CD4-positive, alpha-beta T cell (primary cell): Measurements from ENCODE around the gene RAG1. TPM values are rescaled to one million over a fixed set of nuclear protein-coding genes. Genes with fewer than 3 reads are reported as not detected.
A peak's percentile ranks its signal among the peaks of the same experiment; 100 is the strongest.

Experiments
- ATAC-seq: fragments of 200-7000 bp; cut with Tn5 transposase; one replicate; pipeline ENCODE4 v1.10.0; 2022; ENCODE audit warnings: mild to moderate bottlenecking; ENCODE audit not compliant: poor library complexity
- CTCF ChIA-PET: fragments of 350-600 bp; sonication (Branson Sonifier 250); formaldehyde crosslinking; loops from one replicate; lab custom pipeline; 2021; ENCODE audit warnings: antibody characterized with exemption, inconsistent platforms; lab: Charles Lee
- POLR2A ChIA-PET: fragments of 350-600 bp; sonication (Branson Sonifier 250); formaldehyde crosslinking; loops from one replicate; lab custom pipeline; 2021; ENCODE audit warnings: antibody characterized with exemption, inconsistent platforms; lab: Charles Lee
- DNase-seq, 14 experiments: peaks; one replicate each; pipeline ENCODE4 v3.0.0-alpha.2; 2013 to 2020; ENCODE audit warnings: mixed read lengths in 2 of 14
- H3K27ac ChIP-seq, 2 donors: one replicate each; pipeline versions ENCODE4 v1.5.1 to v1.7.0; 2013; ENCODE audit warnings: low read length in 2 of 2, low read depth in 1 of 2, mild to moderate bottlenecking in 1 of 2
- H3K27me3 ChIP-seq, 2 experiments: 1 replicate in 1 of 2; 2 replicates in 1 of 2; pipeline versions ENCODE4 v1.6.1 to v1.7.0; 2013; ENCODE audit warnings: low read length in 2 of 2, control low read depth in 1 of 2, mild to moderate bottlenecking in 1 of 2, moderate library complexity in 1 of 2; ENCODE audit not compliant: insufficient read depth in 2 of 2, control insufficient read depth in 1 of 2
- H3K36me3 ChIP-seq: one replicate; pipeline ENCODE4 v1.6.1; 2013; ENCODE audit warnings: low read length, control low read depth; ENCODE audit not compliant: insufficient read depth
- H3K4me1 ChIP-seq: one replicate; pipeline ENCODE4 v1.6.1; 2013; ENCODE audit warnings: low read length, control low read depth; ENCODE audit not compliant: insufficient read depth
- H3K4me3 ChIP-seq: one replicate; pipeline ENCODE4 v1.5.1; 2013; ENCODE audit warnings: mild to moderate bottlenecking, low read length, moderate library complexity
- H3K9me3 ChIP-seq, 2 experiments: 1 replicate in 1 of 2; 2 replicates in 1 of 2; pipeline versions ENCODE4 v1.6.1 to v1.7.0; 2013; ENCODE audit warnings: low read length in 2 of 2, mild to moderate bottlenecking in 2 of 2, control low read depth in 1 of 2, moderate library complexity in 1 of 2; ENCODE audit not compliant: control insufficient read depth in 1 of 2, insufficient read depth in 1 of 2
- H3K27ac Mint-ChIP-seq: one replicate; pipeline ENCODE4 v1.8.0; 2020; ENCODE audit warnings: mixed read lengths
- H3K27me3 Mint-ChIP-seq: one replicate; pipeline ENCODE4 v1.8.0; 2021; ENCODE audit warnings: mixed read lengths
- H3K36me3 Mint-ChIP-seq: one replicate; pipeline ENCODE4 v1.8.0; 2021; ENCODE audit warnings: low read depth, mixed read lengths
- H3K4me1 Mint-ChIP-seq: one replicate; pipeline ENCODE4 v1.8.0; 2021; ENCODE audit warnings: low read depth, mixed read lengths
- H3K4me3 Mint-ChIP-seq: one replicate; pipeline ENCODE4 v1.8.0; 2020; ENCODE audit warnings: mild to moderate bottlenecking, mixed read lengths
- H3K9me3 Mint-ChIP-seq: one replicate; pipeline ENCODE4 v1.8.0; 2020; ENCODE audit warnings: mixed read lengths
- CTCF ChIP-seq: fragments of 200-600 bp; IDR thresholded peaks from one replicate; pipeline ENCODE4 v1.8.0; 2022; ENCODE audit warnings: antibody characterized with exemption, mild to moderate bottlenecking
- intact Hi-C, 2 experiments: fragments of 100-400 bp; cut with DNase I in 1 of 2; cut with micrococcal nuclease in 1 of 2; formaldehyde crosslinking; loops; one replicate each; pipeline versions ENCODE4 v1.15.1 to v1.9.0; 2023 to 2025; cut with DNase I, micrococcal nuclease
- total RNA-seq, 174 experiments: library from RNA in 2 of 174; stranded (reverse) in 2 of 174; gene quantifications; one replicate each; pipeline ENCODE4 v1.2.3 and lab custom pipeline; 2021 to 2026

RAG1 gene
- total RNA-seq, 2 experiments from 2014 or later: 0.22 TPM; not detected in 1

- no peaks in the 10 kb centered on the region for H3K36me3 Mint-ChIP-seq
- Histone ChIP-seq H3K4me3 (no peak overlapping the region), H3K36me3 (no peaks in the 10 kb centered on the region), H3K27me3 (no peaks in the 10 kb centered on the region), H3K4me1 (no peaks in the 10 kb centered on the region), H3K9me3 (peaks cover 2 to 6% of the 10 kb centered on the region in 2 experiments), H3K27ac (no peak overlapping the region)
- CTCF ChIA-PET: no interaction called here
- H3K4me1 Mint-ChIP-seq: no peaks in the 10 kb centered on the region
- ATAC-seq (peak; percentile 44), DNase-seq (peak in 2 of 14 experiments; percentile 3 to 7)
- intact Hi-C loops: no loop called here
- peaks cover 6% of the 10 kb centered on the region for H3K27me3 Mint-ChIP-seq
- no peak for TF ChIP-seq CTCF
- H3K27ac Mint-ChIP-seq: no peak overlapping the region
- POLR2A ChIA-PET: no interaction called here
- H3K9me3 Mint-ChIP-seq: peaks cover 7% of the 10 kb centered on the region
- H3K4me3 Mint-ChIP-seq: no peak overlapping the region
These were observed 18.7 kb downstream of the RAG1 start for GRCh38 chr11:36586543-36586942.

GRCh38 chr11:36588099-36588498, 20.3 kb downstream of the RAG1 start:
- H3K4me1 Mint-ChIP-seq: no peaks in the 10 kb centered on the region
- DNase-seq (no peak), ATAC-seq (no peak)
- Histone ChIP-seq H3K9me3 (no peaks in the 10 kb centered on the region), H3K36me3 (no peaks in the 10 kb centered on the region), H3K4me3 (no peak overlapping the region), H3K4me1 (no peaks in the 10 kb centered on the region), H3K27ac (no peak overlapping the region), H3K27me3 (peaks cover under 1 to 5% of the 10 kb centered on the region in 2 experiments)
- intact Hi-C loops: no loop called here
- TF ChIP-seq CTCF: no peak
- CTCF ChIA-PET: no interaction called here
- POLR2A ChIA-PET: no interaction called here
- H3K27me3 Mint-ChIP-seq: peaks cover 12% of the 10 kb centered on the region
- H3K9me3 Mint-ChIP-seq: no peaks in the 10 kb centered on the region
- H3K27ac Mint-ChIP-seq: no peak overlapping the region
- H3K4me3 Mint-ChIP-seq: no peak overlapping the region
- no peaks in the 10 kb centered on the region for H3K36me3 Mint-ChIP-seq

- H3K4me1 ChIP-seq: peaks cover 7% of the 10 kb centered on the region
- H3K4me3 ChIP-seq: no peak overlapping the region
- intact Hi-C loops: no loop called here
- no peak overlapping the region for H3K27ac ChIP-seq
- no peak for TF ChIP-seq CTCF
- H3K27me3 Mint-ChIP-seq: peaks cover 36% of the 10 kb centered on the region
- H3K27me3 ChIP-seq: peaks cover 4 to 23% of the 10 kb centered on the region in 2 experiments
- no peak overlapping the region for H3K4me3 Mint-ChIP-seq
- DNase-seq (no peak), ATAC-seq (no peak)
- no peaks in the 10 kb centered on the region for H3K9me3 ChIP-seq
- H3K36me3 Mint-ChIP-seq: no peaks in the 10 kb centered on the region
- H3K4me1 Mint-ChIP-seq: peaks cover 16% of the 10 kb centered on the region
- no peaks in the 10 kb centered on the region for H3K36me3 ChIP-seq
- no peaks in the 10 kb centered on the region for H3K9me3 Mint-ChIP-seq
- POLR2A ChIA-PET: no interaction called here
- no peak overlapping the region for H3K27ac Mint-ChIP-seq
- CTCF ChIA-PET: no interaction called here
These were observed 22.7 kb downstream of the RAG1 start for GRCh38 chr11:36590513-36590912.
